Measurements from ENCODE around the gene DAPK2.
"Not testable (repeated sequence)": the region's sequence is repeated elsewhere in the genome, so short reads cannot be mapped to it uniquely, and the experiment has no call there.

The DAPK2 gene

GRCh38 chr15:64058279-64058678 lies 12.0 kb upstream of the DAPK2 start:
- in situ Hi-C loops (cut with MboI; ENCODE audit: low sequenced_read_pairs), result no loop called here

- in situ Hi-C loops (cut with MboI; ENCODE audit: low sequenced_read_pairs), result not testable (repeated sequence)
These were observed 7.4 kb upstream of the DAPK2 start for GRCh38 chr15:64053674-64054073.

GRCh38 chr15:64052925-64053491 lies 6.7 kb upstream of the DAPK2 start:
- in situ Hi-C loops (cut with MboI; ENCODE audit: low sequenced_read_pairs), result no loop called here

GRCh38 chr15:64051407-64052259 lies 5.3 kb upstream of the DAPK2 start:
- in situ Hi-C loops (cut with MboI; ENCODE audit: low sequenced_read_pairs), result no loop called here

- in situ Hi-C loops (cut with MboI; ENCODE audit: low sequenced_read_pairs), result no loop called here
These were observed 4.8 kb upstream of the DAPK2 start for GRCh38 chr15:64051093-64051402.

- in situ Hi-C loops (cut with MboI; ENCODE audit: low sequenced_read_pairs), result no loop called here
These were observed 4.2 kb upstream of the DAPK2 start for GRCh38 chr15:64050281-64051092.

- in situ Hi-C loops (cut with MboI; ENCODE audit: low sequenced_read_pairs), result no loop called here
These were observed 2.6 kb upstream of the DAPK2 start for GRCh38 chr15:64048781-64049460.

GRCh38 chr15:64045774-64046420 lies 388 bp downstream of the DAPK2 start:
- in situ Hi-C loops (cut with MboI; ENCODE audit: low sequenced_read_pairs), result no loop called here

GRCh38 chr15:64045101-64045435 lies 1.2 kb downstream of the DAPK2 start:
- in situ Hi-C loops (cut with MboI; ENCODE audit: low sequenced_read_pairs), result no loop called here

- in situ Hi-C loops (cut with MboI; ENCODE audit: low sequenced_read_pairs), result no loop called here
These were observed 1.8 kb downstream of the DAPK2 start for GRCh38 chr15:64044300-64045100.

GRCh38 chr15:64038878-64039610 lies 7.2 kb downstream of the DAPK2 start:
- in situ Hi-C loops (cut with MboI; ENCODE audit: low sequenced_read_pairs), result no loop called here

- in situ Hi-C loops (cut with MboI; ENCODE audit: low sequenced_read_pairs), result no loop called here
These were observed 8.3 kb downstream of the DAPK2 start for GRCh38 chr15:64037966-64038365.

- in situ Hi-C loops (cut with MboI; ENCODE audit: low sequenced_read_pairs), result no loop called here
These were observed 9.2 kb downstream of the DAPK2 start for GRCh38 chr15:64037116-64037515.

- in situ Hi-C loops (cut with MboI; ENCODE audit: low sequenced_read_pairs), result no loop called here
These were observed 10.8 kb downstream of the DAPK2 start for GRCh38 chr15:64035525-64035924.

GRCh38 chr15:64034519-64034918 lies 11.8 kb downstream of the DAPK2 start:
- in situ Hi-C loops (cut with MboI; ENCODE audit: low sequenced_read_pairs), result no loop called here

GRCh38 chr15:64032329-64032728 lies 14.0 kb downstream of the DAPK2 start:
- in situ Hi-C loops (cut with MboI; ENCODE audit: low sequenced_read_pairs), result no loop called here

- in situ Hi-C loops (cut with MboI; ENCODE audit: low sequenced_read_pairs), result no loop called here
These were observed 16.2 kb downstream of the DAPK2 start for GRCh38 chr15:64030123-64030522.

GRCh38 chr15:64029633-64030032 lies 16.7 kb downstream of the DAPK2 start:
- in situ Hi-C loops (cut with MboI; ENCODE audit: low sequenced_read_pairs), result no loop called here

GRCh38 chr15:64029110-64029509 lies 17.2 kb downstream of the DAPK2 start:
- in situ Hi-C loops (cut with MboI; ENCODE audit: low sequenced_read_pairs), result no loop called here
